Activated CD4-positive, alpha-beta T cell treated with anti-CD3 and anti-CD28 coated beads for 1 hour (primary cell): Measurements from ENCODE around the gene GRAMD1B.

ENCODE experiments used
- DNase-seq: peaks from one replicate; pipeline ENCODE4 v3.0.0-alpha.2; 2020

GRAMD1B gene

GRCh38 chr11:123575441-123575840 lies 145.4 kb downstream of the GRAMD1B start:
- DNase-seq: no peak

- no peak for DNase-seq
Observed at GRCh38 chr11:123576082-123576481, 146.0 kb downstream of the GRAMD1B start.

GRCh38 chr11:123576501-123576900 lies 146.4 kb downstream of the GRAMD1B start:
- DNase-seq: no peak

GRCh38 chr11:123577081-123577598 lies 147.1 kb downstream of the GRAMD1B start:
- DNase-seq: peak; percentile 39

GRCh38 chr11:123578778-123579481 lies 148.9 kb downstream of the GRAMD1B start:
- DNase-seq: no peak

- no peak for DNase-seq
Observed at GRCh38 chr11:123579482-123579812, 149.4 kb downstream of the GRAMD1B start.

- DNase-seq: no peak
Observed at GRCh38 chr11:123580137-123580536, 150.1 kb downstream of the GRAMD1B start.

- DNase-seq: peak; percentile 50
Observed at GRCh38 chr11:123580557-123581275, 150.6 kb downstream of the GRAMD1B start.

GRCh38 chr11:123581651-123582399 lies 151.8 kb downstream of the GRAMD1B start:
- DNase-seq: no peak

- DNase-seq: no peak
Observed at GRCh38 chr11:123582992-123583504, 153.0 kb downstream of the GRAMD1B start.

GRCh38 chr11:123584186-123584585 lies 154.1 kb downstream of the GRAMD1B start:
- no peak for DNase-seq

GRCh38 chr11:123584737-123585136 lies 154.7 kb downstream of the GRAMD1B start:
- DNase-seq: no peak

- no peak for DNase-seq
Observed at GRCh38 chr11:123585206-123585605, 155.1 kb downstream of the GRAMD1B start.

GRCh38 chr11:123585706-123586105 lies 155.6 kb downstream of the GRAMD1B start:
- no peak for DNase-seq

- no peak for DNase-seq
Observed at GRCh38 chr11:123586568-123586967, 156.5 kb downstream of the GRAMD1B start.

GRCh38 chr11:123587044-123587443 lies 157.0 kb downstream of the GRAMD1B start:
- DNase-seq: no peak

- no peak for DNase-seq
Observed at GRCh38 chr11:123587559-123587958, 157.5 kb downstream of the GRAMD1B start.

GRCh38 chr11:123588117-123588863 lies 158.2 kb downstream of the GRAMD1B start:
- no peak for DNase-seq

GRCh38 chr11:123588864-123589262 lies 158.8 kb downstream of the GRAMD1B start:
- DNase-seq: no peak

- DNase-seq: no peak
Observed at GRCh38 chr11:123590296-123590912, 160.3 kb downstream of the GRAMD1B start.

GRCh38 chr11:123593570-123593969 lies 163.5 kb downstream of the GRAMD1B start:
- DNase-seq: no peak
